Endothelial cell of umbilical vein (primary cell): ENCODE results near the gene PSMB2. TPM values are rescaled to one million over a fixed set of nuclear protein-coding genes. Genes with fewer than 3 reads are reported as not detected.

Experiments used
- BruUV-seq: library from RNA; stranded (reverse); fragments of 400-500 nt; replicated peaks from 2 replicates; lab custom pipeline; 2021; lab: Mats Ljungman, UMichigan
- CTCF ChIA-PET: fragments of 300-600, 350-600 bp; sonication (Branson Sonifier 250); formaldehyde crosslinking; loops from one replicate; lab custom pipeline; 2021; ENCODE audit warnings: antibody characterized with exemption, inconsistent platforms; lab: Charles Lee
- POLR2A ChIA-PET: fragments of 300-600, 350-600 bp; sonication (Branson Sonifier 250); formaldehyde crosslinking; loops from one replicate; lab custom pipeline; 2021; ENCODE audit warnings: antibody characterized with exemption, inconsistent platforms; lab: Charles Lee
- DNase-seq: peaks from one replicate; pipeline ENCODE4 v3.0.0-alpha.2; 2011; ENCODE audit warnings: low read depth, low spot score
- FAIRE-seq: peaks from 2 replicates; lab custom pipeline; 2011; peaks lifted over from hg19 to GRCh38; lab: Jason Lieb, UNC
- H2AFZ ChIP-seq: 2 replicates; pipeline ENCODE4 v1.6.0; 2012; ENCODE audit warnings: low read depth, low read length, control low read depth, inconsistent platforms
- H3K27ac ChIP-seq: 2 replicates; pipeline ENCODE4 v1.5.1; 2011; ENCODE audit warnings: low read depth, mild to moderate bottlenecking, control low read depth, low read length, moderate library complexity; ENCODE audit not compliant: insufficient read depth
- H3K27me3 ChIP-seq, 2 experiments: 2 replicates each; pipeline versions ENCODE4 v1.6.0 to v1.6.1; 2011; ENCODE audit warnings: low read length in 2 of 2, mixed read lengths in 1 of 2; ENCODE audit not compliant: control insufficient read depth in 2 of 2, insufficient read depth in 2 of 2
- H3K36me3 ChIP-seq, 2 experiments: 2 replicates in 1 of 2; 3 replicates in 1 of 2; pipeline ENCODE4 v1.5.1; 2011; ENCODE audit warnings: low read length in 2 of 2, mild to moderate bottlenecking in 1 of 2, moderate library complexity in 1 of 2; ENCODE audit not compliant: control insufficient read depth in 2 of 2, insufficient read depth in 2 of 2; ENCODE audit errors: extremely low read depth in 1 of 2
- H3K4me1 ChIP-seq: 3 replicates; pipeline ENCODE4 v1.5.1; 2011; ENCODE audit warnings: mild to moderate bottlenecking, low read length; ENCODE audit not compliant: control insufficient read depth, insufficient read depth; ENCODE audit errors: extremely low read depth
- H3K4me2 ChIP-seq: 2 replicates; pipeline ENCODE4 v1.6.1; 2011; ENCODE audit warnings: low read length, control low read depth, mixed read lengths; ENCODE audit not compliant: insufficient read depth
- H3K4me3 ChIP-seq, 3 experiments: fragments of 200-600 bp in 1 of 3; sonication (generic), shearing (Covaris generic) in 1 of 3; replicated peaks in 1 of 3; 2 replicates each; pipeline ENCODE4 v1.5.1; 2011 to 2016; ENCODE audit warnings: control low read depth in 3 of 3, low read length in 3 of 3, mild to moderate bottlenecking in 2 of 3, inconsistent platforms in 1 of 3, low read depth in 1 of 3, moderate library complexity in 1 of 3; ENCODE audit not compliant: insufficient read depth in 1 of 3
- H3K79me2 ChIP-seq: 2 replicates; pipeline ENCODE4 v1.6.0; 2012; ENCODE audit warnings: low read length, inconsistent platforms; ENCODE audit not compliant: control insufficient read depth, insufficient read depth
- H3K9ac ChIP-seq: replicated peaks from 2 replicates; pipeline ENCODE3; 2011; ENCODE audit warnings: low read length, control low read depth; ENCODE audit not compliant: insufficient read depth; ENCODE audit errors: extremely low read depth
- H3K9me1 ChIP-seq: replicated peaks from 3 replicates; pipeline ENCODE4 v1.6.0; 2011; ENCODE audit warnings: mild to moderate bottlenecking, low read length; ENCODE audit not compliant: control insufficient read depth, insufficient read depth; ENCODE audit errors: extremely low read depth
- H3K9me3 ChIP-seq: replicated peaks from 2 replicates; pipeline ENCODE4 v1.5.1; 2012; ENCODE audit warnings: low read length, inconsistent platforms; ENCODE audit not compliant: control insufficient read depth, insufficient read depth
- H4K20me1 ChIP-seq: replicated peaks from 2 replicates; pipeline ENCODE3; 2011; ENCODE audit warnings: mild to moderate bottlenecking, low read length; ENCODE audit not compliant: control insufficient read depth, insufficient read depth; ENCODE audit errors: extremely low read depth
- CTCF ChIP-seq, 2 donors: IDR thresholded peaks; 1 replicate in 1 of 2; 2 replicates in 1 of 2; pipeline ENCODE4 v1.5.1; 2011; ENCODE audit warnings: low read length in 2 of 2, mild to moderate bottlenecking in 2 of 2, moderate library complexity in 2 of 2, control low read depth in 1 of 2, inconsistent platforms in 1 of 2, low read depth in 1 of 2; ENCODE audit not compliant: insufficient read depth in 1 of 2; ENCODE audit errors: extremely low read depth in 1 of 2
- EZH2 ChIP-seq: IDR thresholded peaks from 2 replicates; pipeline ENCODE4 v1.6.1; 2012; ENCODE audit warnings: borderline replicate concordance, low read depth, mild to moderate bottlenecking, moderate library complexity, low read length, inconsistent platforms; ENCODE audit not compliant: severe bottlenecking
- FOS ChIP-seq: IDR thresholded peaks from 2 replicates; pipeline ENCODE4 v1.6.1; 2011; ENCODE audit warnings: mild to moderate bottlenecking, low read length, moderate library complexity, borderline replicate concordance; ENCODE audit not compliant: insufficient read depth
- GATA2 ChIP-seq: IDR thresholded peaks from 2 replicates; pipeline ENCODE4 v1.7.0; 2011; ENCODE audit warnings: low read depth, mild to moderate bottlenecking, moderate library complexity, mixed read lengths, low read length; ENCODE audit not compliant: insufficient read length, insufficient read depth
- JUN ChIP-seq: IDR thresholded peaks from 2 replicates; pipeline ENCODE4 v1.6.1; 2011; ENCODE audit warnings: borderline replicate concordance, low read depth; ENCODE audit not compliant: insufficient read length, insufficient read depth
- MAX ChIP-seq: IDR thresholded peaks from 2 replicates; pipeline ENCODE4 v1.6.1; 2011; ENCODE audit not compliant: insufficient read depth, insufficient read length
- MYC ChIP-seq: IDR thresholded peaks from one replicate; pipeline ENCODE4 v1.6.1; 2011; ENCODE audit warnings: mild to moderate bottlenecking, low read depth, low read length
- POLR2A ChIP-seq: IDR thresholded peaks from 2 replicates; pipeline ENCODE4 v1.6.1; 2012; ENCODE audit warnings: low read depth, mild to moderate bottlenecking, control low read depth, low read length
- POLR2AphosphoS5 ChIP-seq: IDR thresholded peaks from 2 replicates; pipeline ENCODE4 v1.6.1; 2012; ENCODE audit warnings: low read depth, mild to moderate bottlenecking, control low read depth, low read length, moderate library complexity; ENCODE audit not compliant: insufficient read depth
- dilution Hi-C: fragments of 300-500 bp; cut with MboI; formaldehyde crosslinking; loops from one replicate; pipeline ENCODE4 v1.15.0; 2019; ENCODE audit warnings: low sequenced_read_pairs; ENCODE audit not compliant: extremely low pct_ligation_motif_present
- intact Hi-C: fragments of 100-400 bp; cut with micrococcal nuclease; formaldehyde crosslinking; loops from one replicate; pipeline ENCODE4 v1.10.0; 2022
- polyA plus RNA-seq, 4 experiments: library from polyadenylated mRNA; depleted of rRNA in 3 of 4; stranded (reverse) in 3 of 4; unstranded in 1 of 4; fragments of >200 nt; gene quantifications; 2 replicates each; pipeline versions ENCODE4 v1.2.1 to v1.2.3, GENCODE V29; 2011 to 2012; ENCODE audit warnings: missing spikeins in 1 of 4
- total RNA-seq: library from RNA; stranded (reverse); gene quantifications from 2 replicates; pipeline ENCODE4 v1.2.3, GENCODE V29; 2021

The PSMB2 gene
- total and polyA plus RNA-seq, 2 donors (not counting 3 experiments of a cell fraction or from before 2014, with no cell fraction given), result 93.6 to 118 TPM

DNA sequence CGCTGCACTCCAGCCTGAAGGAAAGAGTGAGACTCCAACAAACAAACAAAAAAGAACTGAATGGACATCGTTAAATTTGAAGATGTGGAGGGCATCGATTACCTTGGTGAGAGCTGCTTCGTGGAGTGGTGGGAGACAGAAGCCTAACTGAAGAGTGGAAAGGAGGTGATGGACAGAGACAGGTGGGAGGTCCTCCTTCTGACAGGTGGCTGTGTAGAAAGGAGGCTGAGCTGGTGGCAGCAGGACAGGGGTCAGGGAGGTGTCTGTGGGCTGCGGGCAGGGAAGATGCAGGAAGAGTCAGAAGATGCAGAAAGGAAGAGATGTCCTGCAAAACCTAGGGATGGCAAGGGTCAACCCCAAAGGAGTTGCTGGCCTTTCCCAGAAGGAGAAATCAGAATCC lies 46.8 kb upstream of the PSMB2 start:
- Histone ChIP-seq H2AFZ (no peak overlapping the region), H3K36me3 (no peaks in the 10 kb centered on the region), H3K79me2 (no peaks in the 10 kb centered on the region), H3K9me1 (no peaks in the 10 kb centered on the region), H3K9ac (no peak overlapping the region), H3K27ac (no peak overlapping the region), H3K4me1 (no peaks in the 10 kb centered on the region), H3K27me3 (peaks cover 56 to 58% of the 10 kb centered on the region in 2 experiments), H3K4me2 (no peak overlapping the region), H3K4me3 (no peak overlapping the region), H4K20me1 (no peaks in the 10 kb centered on the region), H3K9me3 (no peaks in the 10 kb centered on the region)
- intact Hi-C loops, result no loop called here
- DNase-seq (no peak), FAIRE-seq (no peak)
- BruUV-seq, result no TSS peak
- CTCF ChIA-PET, result interaction anchor here (1.2 to 2.2 kb wide), 2 partner anchors 27 to 123 kb away, joined by 3 to 6 read pairs; no protein-coding TSS in a partner anchor
- TF ChIP-seq CTCF (IDR thresholded peaks at IDR 0.05; ENCODE audit: extremely low read depth in 1 of 2, insufficient read depth in 1 of 2, low read depth in 1 of 2, low read length in 2 of 2) (no peak), MAX (no peak), JUN (no peak), FOS (no peak), GATA2 (no peak), EZH2 (no peak), POLR2A (no peak), MYC (no peak), POLR2AphosphoS5 (no peak)
- dilution Hi-C loops, result no loop called here
- POLR2A ChIA-PET, result interaction anchor here (0.6 kb wide), 1 partner anchor 468 kb away, joined by 5 read pairs; no protein-coding TSS in a partner anchor
